Measurements from ENCODE around the gene HOXD1. TPM values are rescaled to one million over a fixed set of nuclear protein-coding genes. Genes with fewer than 3 reads are reported as not detected.

HOXD1 gene
- total and polyA plus RNA-seq, 2 donors (not counting 3 experiments of a cell fraction or from before 2014, with no cell fraction given) = 6.6 to 10.4 TPM

DNA sequence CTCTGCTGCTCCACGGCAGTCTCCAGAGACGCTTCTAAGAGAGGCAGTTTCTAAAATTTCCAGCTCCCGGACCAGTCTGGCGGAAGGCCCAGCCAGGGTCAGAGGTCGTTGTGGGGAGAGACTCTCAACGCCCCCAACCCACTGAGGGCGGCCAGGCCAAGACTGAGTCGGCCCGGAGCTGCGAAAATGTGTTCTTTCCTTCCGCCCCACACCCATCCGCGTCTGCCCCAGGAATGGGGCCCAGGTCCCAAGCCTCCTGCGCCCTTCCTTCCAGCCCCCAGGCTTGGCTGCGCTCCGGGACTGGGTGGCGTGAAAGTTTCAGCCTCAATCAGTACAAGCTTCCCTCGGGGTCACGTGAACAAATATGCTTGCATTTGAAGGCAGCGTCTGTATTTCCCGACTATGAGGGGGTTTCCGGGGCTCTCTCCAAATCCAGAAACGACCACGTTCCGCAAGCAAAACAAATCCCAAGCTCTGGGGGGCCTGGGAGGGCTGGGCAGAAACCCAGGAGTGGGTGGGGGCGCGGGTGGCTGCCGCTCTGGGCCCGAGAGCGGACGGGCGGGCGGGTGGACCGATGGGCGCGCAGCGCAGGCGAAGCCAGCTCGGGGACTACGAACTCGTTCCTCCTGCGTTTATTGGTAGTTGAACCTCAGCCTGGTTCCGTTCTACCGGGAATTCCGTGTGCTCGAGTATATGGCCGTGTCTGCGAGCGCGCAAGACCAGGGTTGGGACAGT, 28.1 kb upstream of the HOXD1 start:
- no peak for FAIRE-seq
- intact Hi-C loops (cut with micrococcal nuclease) = no loop called here
- Histone ChIP-seq H3K4me3 (replicated peaks in 1 of 3; ENCODE audit: insufficient read depth in 1 of 3, low read depth in 1 of 3, low read length in 3 of 3) (no peak overlapping the region), H3K9ac (replicated peaks; ENCODE audit: extremely low read depth, insufficient read depth, low read length) (no peak overlapping the region), H3K27ac (ENCODE audit: insufficient read depth, low read depth, low read length) (no peak overlapping the region), H3K27me3 (ENCODE audit: control insufficient read depth in 2 of 2, insufficient read depth in 2 of 2, low read length in 2 of 2) (peaks cover 5 to 10% of the 10 kb centered on the region in 2 experiments), H3K9me1 (replicated peaks; ENCODE audit: control insufficient read depth, extremely low read depth, insufficient read depth, low read length) (no peaks in the 10 kb centered on the region), H3K9me3 (replicated peaks; ENCODE audit: control insufficient read depth, insufficient read depth, low read length) (no peaks in the 10 kb centered on the region), H3K4me2 (ENCODE audit: insufficient read depth, low read length) (no peak overlapping the region), H3K4me1 (ENCODE audit: control insufficient read depth, extremely low read depth, insufficient read depth, low read length) (peaks cover 2% of the 10 kb centered on the region), H3K36me3 (ENCODE audit: control insufficient read depth in 2 of 2, extremely low read depth in 1 of 2, insufficient read depth in 2 of 2, low read length in 2 of 2) (no peaks in the 10 kb centered on the region), H3K79me2 (ENCODE audit: control insufficient read depth, insufficient read depth, low read length) (no peaks in the 10 kb centered on the region), H4K20me1 (replicated peaks; ENCODE audit: control insufficient read depth, extremely low read depth, insufficient read depth, low read length) (no peaks in the 10 kb centered on the region), H2AFZ (ENCODE audit: low read depth, low read length) (no peak overlapping the region)
- DNase-seq (ENCODE audit: low read depth, low spot score) = no peak
- TF ChIP-seq POLR2AphosphoS5 (IDR thresholded peaks at IDR 0.05; ENCODE audit: insufficient read depth, low read depth, low read length) = no peak
- TF ChIP-seq, protein P1, sequence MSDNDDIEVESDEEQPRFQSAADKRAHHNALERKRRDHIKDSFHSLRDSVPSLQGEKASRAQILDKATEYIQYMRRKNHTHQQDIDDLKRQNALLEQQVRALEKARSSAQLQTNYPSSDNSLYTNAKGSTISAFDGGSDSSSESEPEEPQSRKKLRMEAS (IDR thresholded peaks at IDR 0.05; ENCODE audit: insufficient read depth, insufficient read length) = no peak
- TF ChIP-seq POLR2A (IDR thresholded peaks at IDR 0.05; ENCODE audit: low read depth, low read length) = no peak
- no peak for TF ChIP-seq MYC (IDR thresholded peaks at IDR 0.05; ENCODE audit: low read depth, low read length)
- TF ChIP-seq, protein P2, sequence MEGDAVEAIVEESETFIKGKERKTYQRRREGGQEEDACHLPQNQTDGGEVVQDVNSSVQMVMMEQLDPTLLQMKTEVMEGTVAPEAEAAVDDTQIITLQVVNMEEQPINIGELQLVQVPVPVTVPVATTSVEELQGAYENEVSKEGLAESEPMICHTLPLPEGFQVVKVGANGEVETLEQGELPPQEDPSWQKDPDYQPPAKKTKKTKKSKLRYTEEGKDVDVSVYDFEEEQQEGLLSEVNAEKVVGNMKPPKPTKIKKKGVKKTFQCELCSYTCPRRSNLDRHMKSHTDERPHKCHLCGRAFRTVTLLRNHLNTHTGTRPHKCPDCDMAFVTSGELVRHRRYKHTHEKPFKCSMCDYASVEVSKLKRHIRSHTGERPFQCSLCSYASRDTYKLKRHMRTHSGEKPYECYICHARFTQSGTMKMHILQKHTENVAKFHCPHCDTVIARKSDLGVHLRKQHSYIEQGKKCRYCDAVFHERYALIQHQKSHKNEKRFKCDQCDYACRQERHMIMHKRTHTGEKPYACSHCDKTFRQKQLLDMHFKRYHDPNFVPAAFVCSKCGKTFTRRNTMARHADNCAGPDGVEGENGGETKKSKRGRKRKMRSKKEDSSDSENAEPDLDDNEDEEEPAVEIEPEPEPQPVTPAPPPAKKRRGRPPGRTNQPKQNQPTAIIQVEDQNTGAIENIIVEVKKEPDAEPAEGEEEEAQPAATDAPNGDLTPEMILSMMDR (IDR thresholded peaks at IDR 0.05; ENCODE audit: extremely low read depth in 1 of 2, insufficient read depth in 1 of 2, low read depth in 1 of 2, low read length in 2 of 2) = no peak
- TF ChIP-seq FOS (IDR thresholded peaks at IDR 0.05; ENCODE audit: borderline replicate concordance, insufficient read depth, low read length) = no peak
- TF ChIP-seq EZH2 (IDR thresholded peaks at IDR 0.05; ENCODE audit: borderline replicate concordance, low read depth, low read length, severe bottlenecking) = no peak
- POLR2A ChIA-PET = no interaction called here
- CTCF ChIA-PET = interaction anchor here (0.8 to 3.4 kb wide), 2 partner anchors 295 to 394 kb away, joined by 3 to 14 read pairs; no protein-coding TSS in a partner anchor
- BruUV-seq (replicated peaks) = no TSS peak
- dilution Hi-C loops (cut with MboI; ENCODE audit: extremely low pct_ligation_motif_present, low sequenced_read_pairs) = no loop called here

Data from endothelial cell of umbilical vein (primary cell).